ENCODE measurements around the gene VTI1B. TPM values are rescaled to one million over a fixed set of nuclear protein-coding genes. Genes with fewer than 3 reads are reported as not detected.

VTI1B gene
- polyA plus RNA-seq, 1 donor (not counting 4 experiments of a cell fraction or from before 2014, with no cell fraction given): 94.4 TPM

GRCh38 chr14:67645414-67645813 lies 29.0 kb downstream of the VTI1B start:
- TF ChIP-seq EZH2 (IDR thresholded peaks at IDR 0.05; ENCODE audit: low read length): no peak
- TF ChIP-seq CTCF (optimal IDR thresholded peaks at IDR 0.05 in 1 of 3, IDR thresholded peaks at IDR 0.05 in 1 of 3, conservative IDR thresholded peaks at IDR 0.05 in 1 of 3; ENCODE audit: extremely low read depth in 1 of 3, insufficient read depth in 2 of 3, low read length in 3 of 3): no peak
- H3K4me3 ChIP-seq (ENCODE audit: control insufficient read depth in 2 of 3, extremely low read depth in 1 of 3, insufficient read depth in 2 of 3, low read depth in 1 of 3, low read length in 3 of 3): no peak overlapping the region
- DNase-seq (ENCODE audit: low read depth, low spot score): no peak
- no peaks in the 10 kb centered on the region for H3K9me1 ChIP-seq (ENCODE audit: control insufficient read depth, extremely low read depth, insufficient read depth, low read length)
- H3K4me2 ChIP-seq (ENCODE audit: control insufficient read depth, extremely low read depth, insufficient read depth, low read depth, low read length): no peak overlapping the region
- H3K36me3 ChIP-seq (ENCODE audit: control insufficient read depth in 2 of 2, extremely low read depth in 1 of 2, insufficient read depth in 2 of 2, low read length in 2 of 2): peaks cover 5 to 26% of the 10 kb centered on the region in 2 experiments
- H2AFZ ChIP-seq (ENCODE audit: control insufficient read depth, low read length): no peak overlapping the region
- H3K9ac ChIP-seq (ENCODE audit: control insufficient read depth, extremely low read depth, insufficient read depth, low read length): no peak overlapping the region
- dilution Hi-C loops (cut with MboI; ENCODE audit: extremely low pct_ligation_motif_present, low sequenced_read_pairs): no loop called here
- no peaks in the 10 kb centered on the region for H3K27me3 ChIP-seq (ENCODE audit: control insufficient read depth, extremely low read depth, insufficient read depth, low read length)
- H3K9me3 ChIP-seq (ENCODE audit: control insufficient read depth, low read depth, low read length): no peaks in the 10 kb centered on the region
- no peaks in the 10 kb centered on the region for H3K79me2 ChIP-seq (ENCODE audit: control insufficient read depth, insufficient read depth, low read length)
- no peaks in the 10 kb centered on the region for H4K20me1 ChIP-seq (ENCODE audit: control insufficient read depth, extremely low read depth, insufficient read depth, low read length)
- H3K27ac ChIP-seq (ENCODE audit: control insufficient read depth, insufficient read depth, low read length): no peak overlapping the region
- peaks cover 5% of the 10 kb centered on the region for H3K4me1 ChIP-seq (ENCODE audit: control insufficient read depth, extremely low read depth, insufficient read depth, low read length)
- no peak for FAIRE-seq

GRCh38 chr14:67644428-67644827 lies 30.0 kb downstream of the VTI1B start:
- H3K79me2 ChIP-seq (ENCODE audit: control insufficient read depth, insufficient read depth, low read length): no peaks in the 10 kb centered on the region
- H2AFZ ChIP-seq (ENCODE audit: control insufficient read depth, low read length): no peak overlapping the region
- H3K9me1 ChIP-seq (ENCODE audit: control insufficient read depth, extremely low read depth, insufficient read depth, low read length): no peaks in the 10 kb centered on the region
- no peaks in the 10 kb centered on the region for H3K27me3 ChIP-seq (ENCODE audit: control insufficient read depth, extremely low read depth, insufficient read depth, low read length)
- FAIRE-seq: peak; percentile 63
- H4K20me1 ChIP-seq (ENCODE audit: control insufficient read depth, extremely low read depth, insufficient read depth, low read length): no peaks in the 10 kb centered on the region
- H3K36me3 ChIP-seq (ENCODE audit: control insufficient read depth in 2 of 2, extremely low read depth in 1 of 2, insufficient read depth in 2 of 2, low read length in 2 of 2): peaks cover 5 to 18% of the 10 kb centered on the region in 2 experiments
- no peak overlapping the region for H3K4me3 ChIP-seq (ENCODE audit: control insufficient read depth in 2 of 3, extremely low read depth in 1 of 3, insufficient read depth in 2 of 3, low read depth in 1 of 3, low read length in 3 of 3)
- no peak overlapping the region for H3K9ac ChIP-seq (ENCODE audit: control insufficient read depth, extremely low read depth, insufficient read depth, low read length)
- no peak overlapping the region for H3K4me2 ChIP-seq (ENCODE audit: control insufficient read depth, extremely low read depth, insufficient read depth, low read depth, low read length)
- no peak overlapping the region for H3K27ac ChIP-seq (ENCODE audit: control insufficient read depth, insufficient read depth, low read length)
- H3K4me1 ChIP-seq (ENCODE audit: control insufficient read depth, extremely low read depth, insufficient read depth, low read length): no peaks in the 10 kb centered on the region
- DNase-seq (ENCODE audit: low read depth, low spot score): no peak
- TF ChIP-seq EZH2 (IDR thresholded peaks at IDR 0.05; ENCODE audit: low read length) (no peak), CTCF (optimal IDR thresholded peaks at IDR 0.05 in 1 of 3, IDR thresholded peaks at IDR 0.05 in 1 of 3, conservative IDR thresholded peaks at IDR 0.05 in 1 of 3; ENCODE audit: extremely low read depth in 1 of 3, insufficient read depth in 2 of 3, low read length in 3 of 3) (no peak)
- dilution Hi-C loops (cut with MboI; ENCODE audit: extremely low pct_ligation_motif_present, low sequenced_read_pairs): no loop called here
- no peaks in the 10 kb centered on the region for H3K9me3 ChIP-seq (ENCODE audit: control insufficient read depth, low read depth, low read length)

Measured in keratinocyte (primary cell).